ENCODE measurements around the gene C1orf53. TPM values are rescaled to one million over a fixed set of nuclear protein-coding genes. Genes with fewer than 3 reads are reported as not detected.

The C1orf53 gene
- total and polyA plus RNA-seq, 2 of the 13 experiments (the other 11 are each of a cell fraction or from before 2014, with no cell fraction given): 5.8 to 10.1 TPM

DNA sequence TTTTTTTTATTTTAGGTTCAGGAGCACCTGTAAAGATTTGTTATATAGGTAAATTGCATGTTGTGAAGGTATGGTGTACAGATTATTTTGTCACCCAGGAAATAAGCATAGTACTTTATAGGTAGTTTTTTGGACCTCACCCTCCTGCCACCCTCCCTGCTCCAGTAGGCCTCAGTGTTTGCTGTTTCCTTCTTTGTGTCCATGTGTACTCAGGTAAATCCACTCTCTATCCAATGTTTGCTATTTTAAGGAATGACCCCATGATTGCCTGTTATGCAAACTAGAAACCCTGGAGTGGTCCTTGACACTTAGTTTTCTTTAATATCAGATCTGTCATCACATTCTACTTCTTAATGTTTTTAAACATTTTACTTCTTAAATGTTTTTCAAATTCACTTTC lies 48.7 kb downstream of the C1orf53 start:
- DNase-seq (ENCODE audit: low spot score) (no peak), FAIRE-seq (no peak), ATAC-seq (no peak)
- Histone ChIP-seq H3K9me3 (ENCODE audit: low read length) (no peaks in the 10 kb centered on the region), H3K79me2 (ENCODE audit: insufficient read depth, low read length) (no peaks in the 10 kb centered on the region), H3K36me3 (replicated peaks in 1 of 2; ENCODE audit: control insufficient read depth in 1 of 2, insufficient read depth in 2 of 2, low read length in 2 of 2) (no peaks in the 10 kb centered on the region), H3K27ac (ENCODE audit: extremely low read length, insufficient read depth, low read length) (no peak overlapping the region), H3K9ac (ENCODE audit: insufficient read depth, low read depth, low read length) (no peak overlapping the region), H3K27me3 (ENCODE audit: control insufficient read depth in 1 of 2, insufficient read depth in 2 of 2, low read length in 2 of 2) (no peaks in the 10 kb centered on the region), H3K4me1 (ENCODE audit: insufficient read depth, low read length) (peaks cover 21% of the 10 kb centered on the region), H3K4me3 (replicated peaks in 1 of 3; ENCODE audit: insufficient read depth in 1 of 3, low read depth in 2 of 3, low read length in 3 of 3) (no peak overlapping the region), H3K4me2 (ENCODE audit: low read depth, low read length) (no peak overlapping the region), H4K20me1 (ENCODE audit: insufficient read depth, low read length) (no peaks in the 10 kb centered on the region), H2AFZ (ENCODE audit: low read length) (no peak overlapping the region)
- ChIA-PET POLR2A (no interaction called here), CTCF (ENCODE audit: low intra/inter-chr PET ratio, low total read pairs) (no interaction called here)
- in situ Hi-C loops (cut with HindIII; ENCODE audit: extremely low pct_ligation_motif_present, low pct_unique_long_range_greater_than_20kb): no loop called here
- no TSS peak for BruUV-seq (replicated peaks)
- intact Hi-C loops (cut with micrococcal nuclease; ENCODE audit: unreplicated experiment): no loop called here
- TF ChIP-seq, protein P1, sequence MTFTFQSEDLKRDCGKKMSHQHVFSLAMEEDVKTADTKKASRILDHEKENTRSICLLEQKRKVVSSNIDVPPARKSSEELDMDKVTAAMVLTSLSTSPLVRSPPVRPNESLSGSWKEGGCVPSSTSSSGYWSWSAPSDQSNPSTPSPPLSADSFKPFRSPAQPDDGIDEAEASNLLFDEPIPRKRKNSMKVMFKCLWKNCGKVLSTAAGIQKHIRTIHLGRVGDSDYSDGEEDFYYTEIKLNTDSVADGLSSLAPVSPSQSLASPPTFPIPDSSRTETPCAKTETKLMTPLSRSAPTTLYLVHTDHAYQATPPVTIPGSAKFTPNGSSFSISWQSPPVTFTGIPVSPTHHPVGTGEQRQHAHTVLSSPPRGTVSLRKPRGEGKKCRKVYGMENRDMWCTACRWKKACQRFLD (CRISPR knock-in tag; IDR thresholded peaks at IDR 0.05; ENCODE audit: borderline replicate concordance): no peak
- TF ChIP-seq, protein P2, sequence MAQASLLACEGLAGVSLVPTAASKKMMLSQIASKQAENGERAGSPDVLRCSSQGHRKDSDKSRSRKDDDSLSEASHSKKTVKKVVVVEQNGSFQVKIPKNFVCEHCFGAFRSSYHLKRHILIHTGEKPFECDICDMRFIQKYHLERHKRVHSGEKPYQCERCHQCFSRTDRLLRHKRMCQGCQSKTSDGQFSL (CRISPR knock-in tag; IDR thresholded peaks at IDR 0.05): no peak
- no peak for TF ChIP-seq GPN1 (CRISPR knock-in tag; IDR thresholded peaks at IDR 0.05; ENCODE audit: borderline replicate concordance)
- TF ChIP-seq TOPORS (CRISPR knock-in tag; IDR thresholded peaks at IDR 0.05): no peak
- TF ChIP-seq, protein P3, sequence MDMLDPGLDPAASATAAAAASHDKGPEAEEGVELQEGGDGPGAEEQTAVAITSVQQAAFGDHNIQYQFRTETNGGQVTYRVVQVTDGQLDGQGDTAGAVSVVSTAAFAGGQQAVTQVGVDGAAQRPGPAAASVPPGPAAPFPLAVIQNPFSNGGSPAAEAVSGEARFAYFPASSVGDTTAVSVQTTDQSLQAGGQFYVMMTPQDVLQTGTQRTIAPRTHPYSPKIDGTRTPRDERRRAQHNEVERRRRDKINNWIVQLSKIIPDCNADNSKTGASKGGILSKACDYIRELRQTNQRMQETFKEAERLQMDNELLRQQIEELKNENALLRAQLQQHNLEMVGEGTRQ (IDR thresholded peaks at IDR 0.05; ENCODE audit: low read depth, low read length): no peak
- TF ChIP-seq, protein P3 (CRISPR knock-in tag; IDR thresholded peaks at IDR 0.05; ENCODE audit: borderline replicate concordance): no peak
- TF ChIP-seq HOXA3 (CRISPR knock-in tag; IDR thresholded peaks at IDR 0.05): no peak
- no peak for TF ChIP-seq FOXJ3 (CRISPR knock-in tag; IDR thresholded peaks at IDR 0.05; ENCODE audit: borderline replicate concordance)
- no peak for TF ChIP-seq SMARCC2 (IDR thresholded peaks at IDR 0.05)
- TF ChIP-seq, protein P4, sequence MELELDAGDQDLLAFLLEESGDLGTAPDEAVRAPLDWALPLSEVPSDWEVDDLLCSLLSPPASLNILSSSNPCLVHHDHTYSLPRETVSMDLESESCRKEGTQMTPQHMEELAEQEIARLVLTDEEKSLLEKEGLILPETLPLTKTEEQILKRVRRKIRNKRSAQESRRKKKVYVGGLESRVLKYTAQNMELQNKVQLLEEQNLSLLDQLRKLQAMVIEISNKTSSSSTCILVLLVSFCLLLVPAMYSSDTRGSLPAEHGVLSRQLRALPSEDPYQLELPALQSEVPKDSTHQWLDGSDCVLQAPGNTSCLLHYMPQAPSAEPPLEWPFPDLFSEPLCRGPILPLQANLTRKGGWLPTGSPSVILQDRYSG (CRISPR knock-in tag; IDR thresholded peaks at IDR 0.05): no peak
- TF ChIP-seq EHMT2 (IDR thresholded peaks at IDR 0.05; ENCODE audit: borderline replicate concordance, low read depth, low read length): no peak
- no peak for TF ChIP-seq AGO1 (IDR thresholded peaks at IDR 0.05; ENCODE audit: low read depth, low read length, poor library complexity, severe bottlenecking)
- no peak for TF ChIP-seq ZNF17 (CRISPR knock-in tag; IDR thresholded peaks at IDR 0.05)
- TF ChIP-seq, protein P5, sequence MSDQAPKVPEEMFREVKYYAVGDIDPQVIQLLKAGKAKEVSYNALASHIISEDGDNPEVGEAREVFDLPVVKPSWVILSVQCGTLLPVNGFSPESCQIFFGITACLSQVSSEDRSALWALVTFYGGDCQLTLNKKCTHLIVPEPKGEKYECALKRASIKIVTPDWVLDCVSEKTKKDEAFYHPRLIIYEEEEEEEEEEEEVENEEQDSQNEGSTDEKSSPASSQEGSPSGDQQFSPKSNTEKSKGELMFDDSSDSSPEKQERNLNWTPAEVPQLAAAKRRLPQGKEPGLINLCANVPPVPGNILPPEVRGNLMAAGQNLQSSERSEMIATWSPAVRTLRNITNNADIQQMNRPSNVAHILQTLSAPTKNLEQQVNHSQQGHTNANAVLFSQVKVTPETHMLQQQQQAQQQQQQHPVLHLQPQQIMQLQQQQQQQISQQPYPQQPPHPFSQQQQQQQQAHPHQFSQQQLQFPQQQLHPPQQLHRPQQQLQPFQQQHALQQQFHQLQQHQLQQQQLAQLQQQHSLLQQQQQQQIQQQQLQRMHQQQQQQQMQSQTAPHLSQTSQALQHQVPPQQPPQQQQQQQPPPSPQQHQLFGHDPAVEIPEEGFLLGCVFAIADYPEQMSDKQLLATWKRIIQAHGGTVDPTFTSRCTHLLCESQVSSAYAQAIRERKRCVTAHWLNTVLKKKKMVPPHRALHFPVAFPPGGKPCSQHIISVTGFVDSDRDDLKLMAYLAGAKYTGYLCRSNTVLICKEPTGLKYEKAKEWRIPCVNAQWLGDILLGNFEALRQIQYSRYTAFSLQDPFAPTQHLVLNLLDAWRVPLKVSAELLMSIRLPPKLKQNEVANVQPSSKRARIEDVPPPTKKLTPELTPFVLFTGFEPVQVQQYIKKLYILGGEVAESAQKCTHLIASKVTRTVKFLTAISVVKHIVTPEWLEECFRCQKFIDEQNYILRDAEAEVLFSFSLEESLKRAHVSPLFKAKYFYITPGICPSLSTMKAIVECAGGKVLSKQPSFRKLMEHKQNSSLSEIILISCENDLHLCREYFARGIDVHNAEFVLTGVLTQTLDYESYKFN (CRISPR knock-in tag; conservative IDR thresholded peaks at IDR 0.05): no peak

Data from HepG2 (cell line).